Activated CD4-positive, alpha-beta T cell treated with anti-CD3 and anti-CD28 coated beads, Interleukin-2, amount 10 ng/mL, durations not matched to agents 24 days and 14 days (primary cell): ENCODE measurements around the gene MAP7. TPM values are rescaled to one million over a fixed set of nuclear protein-coding genes. Genes with fewer than 3 reads are reported as not detected.
A peak's percentile ranks its signal among the peaks of the same experiment; 100 is the strongest.
"Not testable (repeated sequence)": the region's sequence is repeated elsewhere in the genome, so short reads cannot be mapped to it uniquely, and the experiment has no call there.

Source experiments
- DNase-seq: peaks from one replicate; pipeline ENCODE4 v3.0.0; 2022
- H3K27ac Mint-ChIP-seq: one replicate; pipeline ENCODE4 v1.8.0; 2022; ENCODE audit warnings: mild to moderate bottlenecking, mixed read lengths
- H3K27me3 Mint-ChIP-seq: one replicate; pipeline ENCODE4 v1.8.0; 2022; ENCODE audit warnings: mixed read lengths
- H3K36me3 Mint-ChIP-seq: one replicate; pipeline ENCODE4 v1.8.0; 2022; ENCODE audit warnings: low read depth, mild to moderate bottlenecking, mixed read lengths
- H3K4me1 Mint-ChIP-seq: one replicate; pipeline ENCODE4 v1.8.0; 2021; ENCODE audit warnings: mixed read lengths
- H3K4me3 Mint-ChIP-seq: one replicate; pipeline ENCODE4 v1.8.0; 2022; ENCODE audit warnings: mild to moderate bottlenecking, moderate library complexity, mixed read lengths
- H3K9me3 Mint-ChIP-seq: one replicate; pipeline ENCODE4 v1.8.0; 2021; ENCODE audit warnings: mixed read lengths
- intact Hi-C: fragments of 100-400 bp; cut with micrococcal nuclease; formaldehyde crosslinking; loops from one replicate; pipeline ENCODE4 v1.15.1; 2023
- total RNA-seq: library from RNA; stranded (reverse); gene quantifications from 2 replicates; pipeline ENCODE4 v1.2.3, GENCODE V29; 2022

MAP7 gene
- total RNA-seq, 1 donor from 2014 or later = 1.0 TPM

DNA sequence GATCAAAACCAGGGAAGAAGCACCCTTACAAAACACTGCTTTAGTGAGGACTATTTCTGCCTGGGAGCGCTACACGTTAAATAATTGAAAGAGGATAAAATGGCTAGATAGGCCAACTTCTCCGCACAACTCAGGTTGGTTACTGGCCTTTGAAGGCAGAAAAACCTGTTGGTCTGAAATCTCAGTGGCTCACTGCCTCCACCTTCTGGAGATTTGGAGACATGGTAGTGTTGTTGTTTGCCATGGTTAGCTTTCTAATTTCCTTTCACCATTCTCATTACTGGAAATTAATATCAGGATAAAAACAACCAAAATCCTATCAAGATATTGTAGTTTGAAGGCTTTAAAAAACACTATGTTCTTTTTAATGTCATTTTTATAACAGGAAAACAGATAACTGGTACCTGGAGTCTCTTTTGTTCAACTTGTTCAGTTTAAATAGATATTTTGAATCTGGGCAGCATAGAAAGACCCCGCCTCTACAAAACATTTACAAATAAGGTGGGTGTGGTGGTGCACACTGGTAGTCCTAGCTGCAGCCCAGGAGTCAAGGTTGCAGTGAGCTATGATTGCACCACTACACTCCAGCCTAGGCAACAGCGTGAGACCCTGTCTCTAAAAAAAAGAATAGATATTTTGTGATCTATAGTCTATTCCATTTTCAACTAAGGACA is 233.1 kb downstream of the MAP7 start:
- intact Hi-C loops = loop anchor here (1.0 to 2.0 kb wide), 5 partner anchors 26 to 866 kb away; partner anchors contain the start of gene MTFR2
- no peak overlapping the region for H3K27ac Mint-ChIP-seq
- no peaks in the 10 kb centered on the region for H3K9me3 Mint-ChIP-seq
- peak; percentile 89 for DNase-seq
- peaks cover 10% of the 10 kb centered on the region for H3K27me3 Mint-ChIP-seq
- no peaks in the 10 kb centered on the region for H3K36me3 Mint-ChIP-seq
- H3K4me1 Mint-ChIP-seq = peaks cover 1% of the 10 kb centered on the region
- no peak overlapping the region for H3K4me3 Mint-ChIP-seq

DNA sequence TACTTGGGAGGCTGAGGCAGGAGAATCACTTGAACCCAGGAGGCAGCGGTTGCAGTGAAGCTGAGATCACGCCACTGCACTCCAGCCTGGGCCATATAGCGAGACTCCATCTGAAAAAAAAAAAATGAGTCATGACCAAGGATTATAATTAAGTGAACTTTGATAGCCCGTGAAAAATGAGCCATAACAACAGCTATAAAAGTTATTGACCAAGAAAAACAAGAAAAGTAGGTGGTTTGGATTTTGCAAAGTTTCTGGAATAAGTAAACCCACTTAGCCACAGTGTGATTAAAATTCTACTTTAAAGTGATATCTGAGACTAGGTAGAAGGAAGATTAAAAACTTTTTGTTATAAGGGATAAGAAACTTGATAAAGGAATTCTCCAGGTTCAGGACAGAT is 234.6 kb downstream of the MAP7 start:
- DNase-seq = no peak
- Mint-ChIP-seq H3K27me3 (peaks cover 17% of the 10 kb centered on the region), H3K27ac (no peak overlapping the region), H3K4me1 (peaks cover 1% of the 10 kb centered on the region), H3K4me3 (no peak overlapping the region), H3K9me3 (no peaks in the 10 kb centered on the region), H3K36me3 (no peaks in the 10 kb centered on the region)
- intact Hi-C loops = no loop called here

DNA sequence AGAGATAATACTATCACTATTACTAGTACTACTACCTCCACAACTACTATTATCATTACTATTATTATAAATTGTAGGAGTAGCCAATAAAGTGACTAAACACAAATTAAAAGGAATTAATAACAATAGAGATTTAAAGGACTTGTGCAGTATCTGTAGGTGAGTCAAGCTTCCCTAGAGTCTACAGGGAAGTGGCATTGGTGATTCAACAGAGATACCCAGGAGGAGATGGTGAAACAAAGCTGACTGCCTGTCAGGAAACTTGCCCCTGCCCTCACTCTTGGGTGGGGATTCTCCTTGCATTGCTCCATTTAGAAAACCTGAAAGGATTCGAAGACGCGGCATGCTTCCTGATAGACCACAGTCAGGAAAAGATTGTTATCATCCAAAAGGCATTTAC is 237.2 kb downstream of the MAP7 start:
- intact Hi-C loops = no loop called here
- H3K4me1 Mint-ChIP-seq = peaks cover 1% of the 10 kb centered on the region
- H3K9me3 Mint-ChIP-seq = no peaks in the 10 kb centered on the region
- H3K27me3 Mint-ChIP-seq = peaks cover 25% of the 10 kb centered on the region
- H3K27ac Mint-ChIP-seq = no peak overlapping the region
- H3K4me3 Mint-ChIP-seq = no peak overlapping the region
- DNase-seq = no peak
- no peaks in the 10 kb centered on the region for H3K36me3 Mint-ChIP-seq

DNA sequence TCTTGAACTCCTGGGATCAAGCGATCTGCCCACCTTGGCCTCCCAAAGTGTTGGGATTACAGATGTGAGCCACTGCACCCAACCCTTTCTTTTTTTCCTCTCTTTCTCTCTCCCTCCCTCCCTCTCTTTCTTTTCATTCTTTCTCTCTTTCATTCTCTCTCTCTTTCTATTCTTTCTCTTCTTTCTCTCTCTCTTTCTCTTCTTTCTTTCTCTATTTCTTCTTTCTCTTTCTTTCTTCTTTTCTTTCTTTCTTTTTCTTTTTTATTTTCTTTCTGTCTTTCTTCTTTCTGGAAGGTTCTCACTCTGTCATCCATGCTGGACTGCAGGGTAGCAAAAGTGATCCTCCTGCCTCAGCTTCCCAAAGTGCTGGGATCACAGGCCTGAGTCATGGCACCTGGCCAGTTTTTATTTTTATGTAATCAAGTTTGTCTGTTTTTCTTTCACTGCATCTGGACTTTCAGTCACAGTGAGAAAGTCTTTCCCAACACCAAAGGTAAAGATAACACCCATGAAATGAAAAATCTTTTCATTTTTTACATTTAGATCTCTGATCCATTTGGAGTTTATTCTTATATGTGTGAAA is 240.4 kb downstream of the MAP7 start:
- intact Hi-C loops = no loop called here
- Mint-ChIP-seq H3K9me3 (no peaks in the 10 kb centered on the region), H3K27ac (no peak overlapping the region), H3K27me3 (peaks cover 26% of the 10 kb centered on the region), H3K4me1 (no peaks in the 10 kb centered on the region), H3K36me3 (no peaks in the 10 kb centered on the region), H3K4me3 (no peak overlapping the region)
- no peak for DNase-seq

DNA sequence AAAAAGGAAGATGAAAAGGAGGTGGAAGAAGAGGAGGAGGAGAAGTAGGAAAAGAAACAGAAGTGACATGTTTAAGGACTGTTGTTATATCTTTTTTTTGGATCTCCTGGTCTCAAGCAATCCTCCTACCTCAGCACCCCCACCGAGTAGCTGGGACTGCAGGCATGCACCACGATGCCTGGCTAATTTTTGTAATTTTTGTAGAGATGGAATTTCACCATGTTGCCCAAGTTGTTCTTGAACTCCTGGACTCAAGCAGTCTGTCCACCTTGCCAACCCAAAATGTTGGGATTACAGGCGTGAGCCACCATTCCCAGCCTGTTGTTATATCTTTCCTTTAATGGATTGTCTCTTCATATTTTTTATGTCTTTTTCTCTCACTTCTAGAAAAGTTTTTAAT is 241.1 kb downstream of the MAP7 start:
- H3K4me1 Mint-ChIP-seq = no peaks in the 10 kb centered on the region
- H3K36me3 Mint-ChIP-seq = no peaks in the 10 kb centered on the region
- no peak for DNase-seq
- no peaks in the 10 kb centered on the region for H3K9me3 Mint-ChIP-seq
- intact Hi-C loops = no loop called here
- no peak overlapping the region for H3K27ac Mint-ChIP-seq
- peaks cover 22% of the 10 kb centered on the region for H3K27me3 Mint-ChIP-seq
- H3K4me3 Mint-ChIP-seq = no peak overlapping the region

DNA sequence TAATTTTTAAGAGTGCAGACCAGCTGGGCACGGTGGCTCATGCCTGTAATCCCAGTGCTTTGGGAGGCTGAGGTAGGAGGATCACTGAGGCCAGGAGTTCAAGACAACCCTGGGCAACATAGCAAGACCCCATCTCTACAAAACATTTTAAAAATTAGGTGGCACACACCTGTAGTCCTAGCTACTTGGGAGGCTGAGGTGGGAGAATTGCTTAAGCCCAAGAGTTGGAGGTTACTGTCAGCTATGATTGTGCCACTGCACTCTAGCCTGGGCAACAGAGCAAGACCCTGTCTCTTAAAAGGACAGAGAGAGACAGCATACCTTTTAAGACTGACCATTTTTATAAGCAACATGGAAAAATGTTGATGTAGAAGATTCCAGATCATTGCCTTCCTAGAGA is 241.8 kb downstream of the MAP7 start:
- DNase-seq, H3K9me3 Mint-ChIP-seq, H3K36me3 Mint-ChIP-seq, H3K4me3 Mint-ChIP-seq, intact Hi-C loops, H3K4me1 Mint-ChIP-seq, H3K27ac Mint-ChIP-seq: not testable (repeated sequence)
- H3K27me3 Mint-ChIP-seq = peaks cover 22% of the 10 kb centered on the region

DNA sequence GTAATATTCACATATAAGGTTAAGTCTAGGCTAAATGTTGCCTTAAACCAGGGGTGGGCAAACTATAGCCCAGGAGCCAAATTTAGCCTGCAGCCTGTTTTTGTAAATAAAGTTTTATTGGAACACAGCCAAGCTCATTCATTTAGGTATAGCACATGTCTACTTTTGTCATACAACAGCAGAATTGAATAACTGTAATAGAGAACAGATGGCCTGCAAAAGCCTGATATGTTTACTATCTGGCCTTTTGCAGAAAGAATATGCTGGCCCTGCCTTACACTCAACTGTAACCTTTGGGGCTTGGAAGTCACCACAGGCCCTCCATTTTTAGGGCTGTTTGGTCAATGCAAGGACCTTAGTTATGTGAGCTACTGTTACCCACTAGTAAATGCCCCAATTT is 242.9 kb downstream of the MAP7 start:
- H3K4me1 Mint-ChIP-seq = no peaks in the 10 kb centered on the region
- intact Hi-C loops = no loop called here

DNA sequence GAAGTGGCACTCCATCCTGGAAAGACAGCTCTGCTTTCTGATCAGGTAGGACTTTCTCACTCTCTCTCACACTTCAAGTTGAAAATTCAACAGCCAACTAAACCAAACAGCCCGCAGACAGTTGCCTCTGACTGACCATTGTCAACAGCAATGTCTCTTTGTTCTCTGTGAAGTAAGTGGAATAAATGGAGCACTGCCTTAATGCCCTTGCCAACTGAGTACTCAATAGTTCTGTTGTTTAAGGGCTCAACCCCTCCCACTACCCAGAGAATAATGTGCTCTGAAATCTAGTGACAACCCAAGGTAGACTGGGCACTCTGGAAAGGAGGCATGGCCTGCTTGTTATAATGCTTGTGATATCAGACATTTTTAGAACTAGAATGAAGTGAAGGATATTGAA is 243.8 kb downstream of the MAP7 start:
- no peak for DNase-seq
- Mint-ChIP-seq H3K27ac (no peak overlapping the region), H3K9me3 (no peaks in the 10 kb centered on the region), H3K4me1 (no peaks in the 10 kb centered on the region), H3K4me3 (no peak overlapping the region), H3K36me3 (no peaks in the 10 kb centered on the region), H3K27me3 (peaks cover 15% of the 10 kb centered on the region)
- intact Hi-C loops = no loop called here

More for the DNA sequence above, 242.9 kb downstream of the MAP7 start:
- no peak overlapping the region for H3K4me3 Mint-ChIP-seq
- H3K36me3 Mint-ChIP-seq = no peaks in the 10 kb centered on the region
- H3K27me3 Mint-ChIP-seq = peaks cover 19% of the 10 kb centered on the region
- H3K9me3 Mint-ChIP-seq = no peaks in the 10 kb centered on the region
- no peak overlapping the region for H3K27ac Mint-ChIP-seq
- DNase-seq = no peak

DNA sequence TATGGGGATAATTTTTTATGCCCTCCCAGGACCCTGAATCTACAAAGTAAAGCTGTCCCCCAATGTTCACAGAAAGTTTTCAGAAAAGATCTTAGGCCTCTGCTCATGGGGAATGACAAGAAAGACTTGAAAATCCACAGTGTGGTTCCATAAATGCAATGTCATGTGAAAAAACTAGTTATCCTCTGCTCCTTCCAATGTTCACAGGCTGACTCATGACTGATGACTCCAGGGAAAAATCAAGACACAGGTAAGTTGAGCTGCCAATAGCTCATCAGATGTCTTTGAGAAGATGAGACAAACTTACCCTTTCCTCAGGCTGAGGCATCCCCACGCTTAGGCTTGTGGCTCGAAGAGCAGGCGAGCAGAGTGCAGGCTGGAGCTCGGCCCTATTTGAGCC is 245.8 kb downstream of the MAP7 start:
- no peaks in the 10 kb centered on the region for H3K4me1 Mint-ChIP-seq
- peaks cover 12% of the 10 kb centered on the region for H3K27me3 Mint-ChIP-seq
- intact Hi-C loops = no loop called here
- H3K36me3 Mint-ChIP-seq = no peaks in the 10 kb centered on the region
- H3K4me3 Mint-ChIP-seq = no peak overlapping the region
- H3K9me3 Mint-ChIP-seq = no peaks in the 10 kb centered on the region
- no peak for DNase-seq
- H3K27ac Mint-ChIP-seq = no peak overlapping the region

DNA sequence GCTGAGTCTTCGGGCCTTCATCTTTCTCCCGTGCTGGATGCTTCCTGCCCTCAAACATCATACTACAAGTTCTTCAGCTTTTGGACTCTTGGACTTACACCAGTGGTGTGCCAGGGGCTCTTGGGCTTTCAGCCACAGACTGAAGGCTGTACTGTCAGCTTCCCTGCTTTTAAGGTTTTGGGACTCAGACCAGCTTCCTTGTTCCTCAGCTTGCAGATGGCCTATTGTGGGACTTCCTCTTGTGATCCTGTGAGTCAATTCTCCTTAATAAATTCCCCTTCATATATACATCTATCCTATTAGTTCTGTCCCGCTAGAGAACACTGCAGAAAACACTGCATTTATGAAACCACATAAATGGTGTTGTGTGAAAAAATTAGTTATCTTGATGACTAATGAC is 246.7 kb downstream of the MAP7 start:
- peaks cover 10% of the 10 kb centered on the region for H3K27me3 Mint-ChIP-seq
- no peaks in the 10 kb centered on the region for H3K4me1 Mint-ChIP-seq
- intact Hi-C loops = no loop called here
- no peak for DNase-seq
- H3K9me3 Mint-ChIP-seq = no peaks in the 10 kb centered on the region
- no peaks in the 10 kb centered on the region for H3K36me3 Mint-ChIP-seq
- H3K4me3 Mint-ChIP-seq = no peak overlapping the region
- no peak overlapping the region for H3K27ac Mint-ChIP-seq

DNA sequence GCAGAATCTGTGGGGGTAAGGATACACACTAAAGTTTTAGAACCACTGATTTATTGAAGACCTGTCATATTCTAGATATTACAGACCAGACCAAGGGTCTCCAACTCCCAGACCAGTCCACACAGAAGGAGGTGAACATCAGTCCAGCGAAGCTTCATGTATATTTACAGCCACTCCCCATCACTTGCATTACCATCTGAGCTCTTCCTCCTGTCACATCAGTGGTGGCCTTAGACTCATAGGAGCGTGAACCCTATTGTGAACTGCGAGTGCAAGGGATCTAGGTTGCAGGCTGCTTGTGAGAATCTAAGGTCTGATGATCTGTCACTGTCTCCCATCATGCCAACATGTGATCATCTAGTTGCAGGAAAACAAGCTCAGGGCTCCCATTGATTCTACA is 255.6 kb downstream of the MAP7 start:
- DNase-seq = peak; percentile 51
- Mint-ChIP-seq H3K4me3 (no peak overlapping the region), H3K27me3 (peaks cover 2% of the 10 kb centered on the region), H3K36me3 (peaks cover 2% of the 10 kb centered on the region), H3K9me3 (no peaks in the 10 kb centered on the region), H3K27ac (no peak overlapping the region), H3K4me1 (peaks cover 9% of the 10 kb centered on the region)
- intact Hi-C loops = no loop called here

Other genes starting within 250 kb of the MAP7 start
- 8.7 and 8.8 TPM in 2 replicates for gene MAP3K5, start 242.1 kb upstream of the MAP7 start, total RNA-seq